H9 (cell line): ENCODE measurements around the gene JAK1. TPM values are rescaled to one million over a fixed set of nuclear protein-coding genes. Genes with fewer than 3 reads are reported as not detected.

Experiments used
- DNase-seq: peaks from one replicate; pipeline ENCODE4 v3.0.0-alpha.2; 2017
- H2AFZ ChIP-seq: one replicate; pipeline ENCODE4 v1.6.1; 2013; ENCODE audit warnings: mild to moderate bottlenecking, low read length, control low read depth, moderate library complexity
- H2AK5ac ChIP-seq: 2 replicates; pipeline ENCODE4 v1.6.1; 2013; ENCODE audit warnings: low read length, control low read depth, mixed read lengths; ENCODE audit not compliant: insufficient read length
- H2BK120ac ChIP-seq: one replicate; pipeline ENCODE4 v1.6.1; 2013; ENCODE audit warnings: low read depth, mild to moderate bottlenecking, low read length, control low read depth, inconsistent platforms; ENCODE audit not compliant: poor library complexity, severe bottlenecking
- H2BK12ac ChIP-seq: 2 replicates; pipeline ENCODE4 v1.6.1; 2013; ENCODE audit warnings: low read length, control low read depth, mixed read lengths, low read depth; ENCODE audit not compliant: insufficient read length
- H2BK15ac ChIP-seq: 2 replicates; pipeline ENCODE4 v1.6.1; 2013; ENCODE audit warnings: low read depth, low read length, control low read depth
- H2BK20ac ChIP-seq: one replicate; pipeline ENCODE4 v1.6.1; 2013; ENCODE audit warnings: low read depth, mild to moderate bottlenecking, low read length, control low read depth, inconsistent platforms; ENCODE audit not compliant: poor library complexity, severe bottlenecking
- H2BK5ac ChIP-seq: 2 replicates; pipeline ENCODE4 v1.6.1; 2013; ENCODE audit warnings: low read length, control low read depth, mixed read lengths; ENCODE audit not compliant: insufficient read length
- H3K14ac ChIP-seq: 2 replicates; pipeline ENCODE4 v1.6.1; 2013; ENCODE audit warnings: low read length, control low read depth; ENCODE audit not compliant: insufficient read depth
- H3K18ac ChIP-seq: 2 replicates; pipeline ENCODE4 v1.6.1; 2013; ENCODE audit warnings: low read depth, mild to moderate bottlenecking, mixed read lengths, low read length, control low read depth; ENCODE audit not compliant: insufficient read length
- H3K23ac ChIP-seq: 2 replicates; pipeline ENCODE4 v1.6.1; 2013; ENCODE audit warnings: low read length, control low read depth, mixed read lengths, low read depth; ENCODE audit not compliant: insufficient read length
- H3K23me2 ChIP-seq: 2 replicates; pipeline ENCODE4 v1.6.1; 2013; ENCODE audit warnings: low read depth, mild to moderate bottlenecking, mixed read lengths, low read length, control low read depth; ENCODE audit not compliant: insufficient read length, poor library complexity, severe bottlenecking
- H3K27ac ChIP-seq: 2 replicates; pipeline ENCODE4 v1.5.1; 2013; ENCODE audit warnings: low read length, control low read depth, mixed read lengths, low read depth; ENCODE audit not compliant: insufficient read length
- H3K27me3 ChIP-seq: 2 replicates; pipeline ENCODE4 v1.6.1; 2013; ENCODE audit warnings: low read length, control low read depth, inconsistent platforms; ENCODE audit not compliant: insufficient read depth
- H3K4ac ChIP-seq: 2 replicates; pipeline ENCODE4 v1.6.1; 2013; ENCODE audit warnings: low read depth, mild to moderate bottlenecking, control low read depth, inconsistent platforms, low read length, moderate library complexity
- H3K4me1 ChIP-seq: 2 replicates; pipeline ENCODE4 v1.6.1; 2013; ENCODE audit warnings: low read length, control low read depth, inconsistent platforms; ENCODE audit not compliant: insufficient read depth
- H3K4me2 ChIP-seq: 2 replicates; pipeline ENCODE4 v1.6.1; 2013; ENCODE audit warnings: low read length, control low read depth, mixed read lengths; ENCODE audit not compliant: insufficient read length, insufficient read depth
- H3K56ac ChIP-seq: 2 replicates; pipeline ENCODE4 v1.6.1; 2013; ENCODE audit warnings: low read depth, mild to moderate bottlenecking, mixed read lengths, low read length, control low read depth; ENCODE audit not compliant: insufficient read length
- H3K79me1 ChIP-seq: 2 replicates; pipeline ENCODE4 v1.6.1; 2013; ENCODE audit warnings: low read depth, mild to moderate bottlenecking, moderate library complexity, low read length, control low read depth, inconsistent platforms; ENCODE audit not compliant: insufficient read depth, poor library complexity, severe bottlenecking
- H3K79me2 ChIP-seq: 2 replicates; pipeline ENCODE4 v1.6.1; 2013; ENCODE audit warnings: low read length, control low read depth, inconsistent platforms; ENCODE audit not compliant: insufficient read depth
- H3K9ac ChIP-seq: 2 replicates; pipeline ENCODE4 v1.6.1; 2013; ENCODE audit warnings: low read length, control low read depth, mixed read lengths; ENCODE audit not compliant: insufficient read length; ENCODE audit errors: extremely low read depth
- H3K9me3 ChIP-seq: one replicate; pipeline ENCODE4 v1.6.1; 2013; ENCODE audit warnings: low read depth, low read length, inconsistent platforms; ENCODE audit not compliant: control insufficient read depth
- H3T11ph ChIP-seq: one replicate; pipeline ENCODE4 v1.6.1; 2013; ENCODE audit warnings: mild to moderate bottlenecking, low read length, control low read depth, inconsistent platforms
- H4K20me1 ChIP-seq: one replicate; pipeline ENCODE4 v1.6.1; 2013; ENCODE audit not compliant: control insufficient read depth, insufficient read length, insufficient read depth
- H4K5ac ChIP-seq: 2 replicates; pipeline ENCODE4 v1.6.1; 2013; ENCODE audit warnings: low read depth, mild to moderate bottlenecking, mixed read lengths, low read length, control low read depth; ENCODE audit not compliant: insufficient read length
- H4K8ac ChIP-seq: replicated peaks from 2 replicates; pipeline ENCODE4 v1.6.1; 2013; ENCODE audit warnings: low read length, control low read depth, mixed read lengths, low read depth; ENCODE audit not compliant: insufficient read length
- H4K91ac ChIP-seq: 2 replicates; pipeline ENCODE4 v1.6.1; 2013; ENCODE audit warnings: low read depth, mild to moderate bottlenecking, moderate library complexity, mixed read lengths, low read length, control low read depth; ENCODE audit not compliant: insufficient read length
- H3K27ac Mint-ChIP-seq, 3 experiments: 2 replicates in 2 of 3; 3 replicates in 1 of 3; pipeline ENCODE4 v1.8.0; 2020 to 2021; ENCODE audit warnings: mixed read lengths in 3 of 3, mild to moderate bottlenecking in 1 of 3, moderate library complexity in 1 of 3
- H3K27me3 Mint-ChIP-seq: 2 replicates; pipeline ENCODE4 v1.8.0; 2021; ENCODE audit warnings: low read depth, mild to moderate bottlenecking, moderate library complexity, mixed read lengths
- H3K36me3 Mint-ChIP-seq, 3 experiments: 2 replicates in 2 of 3; 3 replicates in 1 of 3; pipeline ENCODE4 v1.8.0; 2020 to 2021; ENCODE audit warnings: low read depth in 3 of 3, mixed read lengths in 3 of 3; ENCODE audit not compliant: insufficient read depth in 1 of 3
- H3K4me1 Mint-ChIP-seq, 2 experiments: 2 replicates each; pipeline ENCODE4 v1.8.0; 2020; ENCODE audit warnings: mixed read lengths in 2 of 2
- H3K4me3 Mint-ChIP-seq, 2 experiments: 2 replicates in 1 of 2; 3 replicates in 1 of 2; pipeline ENCODE4 v1.8.0; 2020 to 2021; ENCODE audit warnings: mild to moderate bottlenecking in 2 of 2, mixed read lengths in 2 of 2, moderate library complexity in 1 of 2
- H3K9me3 Mint-ChIP-seq, 2 experiments: 2 replicates in 1 of 2; 3 replicates in 1 of 2; pipeline ENCODE4 v1.8.0; 2020; ENCODE audit warnings: mild to moderate bottlenecking in 2 of 2, mixed read lengths in 2 of 2, moderate library complexity in 1 of 2
- CTCF ChIP-seq: fragments of 200-600 bp; sonication (generic); conservative IDR thresholded peaks from 3 replicates; pipeline ENCODE4 v1.8.0; 2021; ENCODE audit warnings: antibody characterized with exemption, mild to moderate bottlenecking
- WGBS: extraction: QIAGEN DNeasy Blood & Tissue Kit; methylation state at CpG from one replicate; pipeline ENCODE4 v1.1.7; 2013; ENCODE audit warnings: missing lambda C conversion rate, low lambda C conversion rate, mixed read lengths; ENCODE audit not compliant: insufficient read length; ENCODE audit errors: extremely low coverage; 5-methylcytosine and 5-hydroxymethylcytosine counted together
- total RNA-seq: library from RNA; stranded (reverse); gene quantifications from 2 replicates; pipeline ENCODE4 v1.2.1, GENCODE V29; 2021

Gene JAK1
- total RNA-seq, 1 experiment from 2014 or later, result 12.8 TPM

- Histone ChIP-seq H2BK15ac (no peak overlapping the region), H3K9me3 (no peaks in the 10 kb centered on the region), H3K4me1 (no peaks in the 10 kb centered on the region), H3K27ac (no peak overlapping the region), H3K18ac (no peak overlapping the region), H4K20me1 (no peaks in the 10 kb centered on the region), H3K79me1 (no peaks in the 10 kb centered on the region), H3K27me3 (no peaks in the 10 kb centered on the region), H2BK20ac (no peak overlapping the region), H3K9ac (no peak overlapping the region), H3K4ac (no peak overlapping the region), H3T11ph (no peak overlapping the region), H2AK5ac (no peak overlapping the region), H2BK5ac (no peak overlapping the region), H2AFZ (no peak overlapping the region), H3K4me2 (no peak overlapping the region), H2BK12ac (no peak overlapping the region), H2BK120ac (no peak overlapping the region), H3K79me2 (no peaks in the 10 kb centered on the region; the same call in 1 of the 2 replicates), H3K23ac (no peak overlapping the region), H3K23me2 (no peaks in the 10 kb centered on the region), H3K14ac (no peak overlapping the region), H4K91ac (no peak overlapping the region), H4K5ac (no peak overlapping the region), H3K56ac (no peak overlapping the region), H4K8ac (no peak overlapping the region)
- no peak for DNase-seq
- Mint-ChIP-seq H3K9me3 (no peaks in the 10 kb centered on the region), H3K4me3 (no peak overlapping the region), H3K4me1 (peaks cover 16 to 18% of the 10 kb centered on the region in 2 experiments), H3K36me3 (no peaks in the 10 kb centered on the region), H3K27ac (no peak overlapping the region), H3K27me3 (no peaks in the 10 kb centered on the region)
- WGBS, result no CpG with 5 or more reads among the region's 1 CpG
- no peak for TF ChIP-seq CTCF
These were observed 19.4 kb downstream of the JAK1 start for GRCh38 chr1:64946916-64947315.
